ENCODE results near the gene SPARC.

- TF ChIP-seq CTCF (IDR thresholded peaks at IDR 0.05; ENCODE audit: poor library complexity) (no peak), EZH2phosphoT487 (IDR thresholded peaks at IDR 0.05; ENCODE audit: low read depth, severe bottlenecking, unreplicated experiment) (no peak), EZH2 (IDR thresholded peaks at IDR 0.05; ENCODE audit: borderline replicate concordance) (no peak)
These were observed 20.9 kb upstream of the SPARC start for GRCh38 chr5:151707567-151707966.

Data from hepatocyte (in vitro differentiated cells).